Left renal cortex interstitium (tissue), 4 donors: ENCODE measurements around the gene MIAT. TPM values are rescaled to one million over a fixed set of nuclear protein-coding genes. Genes with fewer than 3 reads are reported as not detected.

ENCODE experiments used
- DNase-seq, 4 donors: peaks; one replicate each; pipeline ENCODE4 v3.0.0-alpha.2; 2013; ENCODE audit warnings: low read depth in 4 of 4, low spot score in 2 of 4, missing footprints in 1 of 4
- polyA plus RNA-seq, 4 donors: library from polyadenylated mRNA; unstranded; fragments of 120-200 nt; gene quantifications; one replicate each; pipeline ENCODE4 v1.2.1, GENCODE V29; 2013; ENCODE audit not compliant: insufficient read length in 4 of 4

The MIAT gene
- polyA plus RNA-seq, 4 donors, result 0.14 to 0.69 (median 0.45) TPM

- no peak for DNase-seq
Measured at GRCh38 chr22:26665813-26666231, 8.4 kb downstream of the MIAT start.

- no peak for DNase-seq
Measured at GRCh38 chr22:26667140-26667539, 9.8 kb downstream of the MIAT start.

- no peak for DNase-seq
Measured at GRCh38 chr22:26669060-26669481, 11.7 kb downstream of the MIAT start.

GRCh38 chr22:26670459-26670858 lies 13.1 kb downstream of the MIAT start:
- DNase-seq, result no peak

GRCh38 chr22:26671317-26672059 lies 14.1 kb downstream of the MIAT start:
- no peak for DNase-seq

GRCh38 chr22:26672060-26672471 lies 14.7 kb downstream of the MIAT start:
- no peak for DNase-seq

GRCh38 chr22:26672590-26673468 lies 15.4 kb downstream of the MIAT start:
- DNase-seq, result peak; percentile 89 to 94 (median 92)

- DNase-seq, result no peak
Measured at GRCh38 chr22:26673486-26673885, 16.1 kb downstream of the MIAT start.

GRCh38 chr22:26674211-26675190 lies 17.1 kb downstream of the MIAT start:
- no peak for DNase-seq

- DNase-seq, result no peak
Measured at GRCh38 chr22:26675687-26676268, 18.4 kb downstream of the MIAT start.

- no peak for DNase-seq
Measured at GRCh38 chr22:26677217-26677616, 19.8 kb downstream of the MIAT start.

- DNase-seq, result peak in 3 of 4 donors; percentile 54 to 77 (median 59)
Measured at GRCh38 chr22:26679003-26679629, 21.7 kb downstream of the MIAT start.

GRCh38 chr22:26680485-26680884 lies 23.1 kb downstream of the MIAT start:
- DNase-seq, result no peak

GRCh38 chr22:26681395-26681821 lies 24.0 kb downstream of the MIAT start:
- DNase-seq, result no peak

- no peak for DNase-seq
Measured at GRCh38 chr22:26684168-26684567, 26.8 kb downstream of the MIAT start.

GRCh38 chr22:26685601-26686000 lies 28.2 kb downstream of the MIAT start:
- DNase-seq, result no peak

GRCh38 chr22:26687439-26687838 lies 30.1 kb downstream of the MIAT start:
- DNase-seq, result no peak

GRCh38 chr22:26689513-26690301 lies 32.3 kb downstream of the MIAT start:
- no peak for DNase-seq
